ENCODE data around the gene CC2D2B. TPM values are rescaled to one million over a fixed set of nuclear protein-coding genes. Genes with fewer than 3 reads are reported as not detected.
A peak's percentile ranks its signal among the peaks of the same experiment; 100 is the strongest.

CC2D2B gene
- total and polyA plus RNA-seq, 2 of the 13 experiments (the other 11 are each of a cell fraction or from before 2014, with no cell fraction given) = 0.20 TPM; not detected in 1

DNA sequence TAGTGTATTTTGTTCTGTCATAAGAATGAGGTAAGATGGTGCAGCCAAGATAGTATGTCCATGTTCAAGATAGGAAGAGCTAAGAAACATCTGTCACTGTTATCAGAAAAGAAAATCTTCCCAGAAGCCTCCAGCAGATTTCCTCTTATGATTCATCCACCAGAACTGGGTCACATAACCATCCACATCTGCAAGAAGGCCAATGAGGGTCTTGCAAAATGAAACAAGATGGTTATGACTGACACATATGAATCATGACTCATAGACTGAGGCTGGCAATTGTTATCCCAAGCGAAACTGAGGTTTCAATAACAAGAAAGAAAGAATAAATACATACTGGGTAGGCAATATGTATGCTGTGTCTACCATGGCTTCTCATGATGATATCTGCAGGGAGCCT lies 165.9 kb downstream of the CC2D2B start:
- no peaks in the 10 kb centered on the region for H3K79me2 ChIP-seq (ENCODE audit: insufficient read depth, low read length)
- no peaks in the 10 kb centered on the region for H3K9me3 ChIP-seq (ENCODE audit: low read length)
- H4K20me1 ChIP-seq (ENCODE audit: insufficient read depth, low read length) = no peaks in the 10 kb centered on the region
- no peak for TF ChIP-seq FOXK1 (CRISPR knock-in tag; IDR thresholded peaks at IDR 0.05; ENCODE audit: borderline replicate concordance, low read depth)
- peak; percentile 30; the same call in 1 of the 2 replicates for TF ChIP-seq CREB1 (IDR thresholded peaks at IDR 0.05)
- no peak for TF ChIP-seq CREB1 (CRISPR knock-in tag; IDR thresholded peaks at IDR 0.05)
- TF ChIP-seq, protein P1, sequence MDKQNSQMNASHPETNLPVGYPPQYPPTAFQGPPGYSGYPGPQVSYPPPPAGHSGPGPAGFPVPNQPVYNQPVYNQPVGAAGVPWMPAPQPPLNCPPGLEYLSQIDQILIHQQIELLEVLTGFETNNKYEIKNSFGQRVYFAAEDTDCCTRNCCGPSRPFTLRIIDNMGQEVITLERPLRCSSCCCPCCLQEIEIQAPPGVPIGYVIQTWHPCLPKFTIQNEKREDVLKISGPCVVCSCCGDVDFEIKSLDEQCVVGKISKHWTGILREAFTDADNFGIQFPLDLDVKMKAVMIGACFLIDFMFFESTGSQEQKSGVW (CRISPR knock-in tag; IDR thresholded peaks at IDR 0.05; ENCODE audit: borderline replicate concordance) = no peak
- no peak for TF ChIP-seq ZNF331 (CRISPR knock-in tag; IDR thresholded peaks at IDR 0.05)
- TF ChIP-seq, protein P2, sequence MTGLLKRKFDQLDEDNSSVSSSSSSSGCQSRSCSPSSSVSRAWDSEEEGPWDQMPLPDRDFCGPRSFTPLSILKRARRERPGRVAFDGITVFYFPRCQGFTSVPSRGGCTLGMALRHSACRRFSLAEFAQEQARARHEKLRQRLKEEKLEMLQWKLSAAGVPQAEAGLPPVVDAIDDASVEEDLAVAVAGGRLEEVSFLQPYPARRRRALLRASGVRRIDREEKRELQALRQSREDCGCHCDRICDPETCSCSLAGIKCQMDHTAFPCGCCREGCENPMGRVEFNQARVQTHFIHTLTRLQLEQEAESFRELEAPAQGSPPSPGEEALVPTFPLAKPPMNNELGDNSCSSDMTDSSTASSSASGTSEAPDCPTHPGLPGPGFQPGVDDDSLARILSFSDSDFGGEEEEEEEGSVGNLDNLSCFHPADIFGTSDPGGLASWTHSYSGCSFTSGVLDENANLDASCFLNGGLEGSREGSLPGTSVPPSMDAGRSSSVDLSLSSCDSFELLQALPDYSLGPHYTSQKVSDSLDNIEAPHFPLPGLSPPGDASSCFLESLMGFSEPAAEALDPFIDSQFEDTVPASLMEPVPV (CRISPR knock-in tag; IDR thresholded peaks at IDR 0.05) = no peak
- no peak for TF ChIP-seq SRY (CRISPR knock-in tag; IDR thresholded peaks at IDR 0.05)
- no peak for TF ChIP-seq PRPF4 (IDR thresholded peaks at IDR 0.05; ENCODE audit: low read depth, low read length, poor library complexity, severe bottlenecking)
- no peak overlapping the region for H3K4me2 ChIP-seq (ENCODE audit: low read depth, low read length)
- no peak overlapping the region for H3K4me3 ChIP-seq (replicated peaks in 1 of 3; ENCODE audit: insufficient read depth in 1 of 3, low read depth in 2 of 3, low read length in 3 of 3)
- CTCF ChIA-PET (ENCODE audit: low intra/inter-chr PET ratio, low total read pairs) = no interaction called here
- in situ Hi-C loops (cut with HindIII; ENCODE audit: extremely low pct_ligation_motif_present, low pct_unique_long_range_greater_than_20kb) = no loop called here
- H3K27ac ChIP-seq (ENCODE audit: extremely low read length, insufficient read depth, low read length) = no peak overlapping the region
- DNase-seq (ENCODE audit: low spot score) (no peak), FAIRE-seq (no peak), ATAC-seq (no peak)
- no peaks in the 10 kb centered on the region for H3K4me1 ChIP-seq (ENCODE audit: insufficient read depth, low read length)
- H3K36me3 ChIP-seq (replicated peaks in 1 of 2; ENCODE audit: control insufficient read depth in 1 of 2, insufficient read depth in 2 of 2, low read length in 2 of 2) = no peaks in the 10 kb centered on the region
- no peaks in the 10 kb centered on the region for H3K27me3 ChIP-seq (ENCODE audit: control insufficient read depth in 1 of 2, insufficient read depth in 2 of 2, low read length in 2 of 2)
- H2AFZ ChIP-seq (ENCODE audit: low read length) = no peak overlapping the region
- BruUV-seq (replicated peaks) = no TSS peak
- no peak overlapping the region for H3K9ac ChIP-seq (ENCODE audit: insufficient read depth, low read depth, low read length)
- intact Hi-C loops (cut with micrococcal nuclease; ENCODE audit: unreplicated experiment) = no loop called here
- POLR2A ChIA-PET = no interaction called here
- WGBS (ENCODE audit: low lambda C conversion rate) = 100% methylated on average over 1 of the region's 1 CpG
